ENCODE measurements around the gene PPIL1.

Gene PPIL1

GRCh38 chr6:36885461-36886401 lies 11.1 kb upstream of the PPIL1 start, which contains the start of gene C6orf89 (continued):
- TF ChIP-seq, protein P1, sequence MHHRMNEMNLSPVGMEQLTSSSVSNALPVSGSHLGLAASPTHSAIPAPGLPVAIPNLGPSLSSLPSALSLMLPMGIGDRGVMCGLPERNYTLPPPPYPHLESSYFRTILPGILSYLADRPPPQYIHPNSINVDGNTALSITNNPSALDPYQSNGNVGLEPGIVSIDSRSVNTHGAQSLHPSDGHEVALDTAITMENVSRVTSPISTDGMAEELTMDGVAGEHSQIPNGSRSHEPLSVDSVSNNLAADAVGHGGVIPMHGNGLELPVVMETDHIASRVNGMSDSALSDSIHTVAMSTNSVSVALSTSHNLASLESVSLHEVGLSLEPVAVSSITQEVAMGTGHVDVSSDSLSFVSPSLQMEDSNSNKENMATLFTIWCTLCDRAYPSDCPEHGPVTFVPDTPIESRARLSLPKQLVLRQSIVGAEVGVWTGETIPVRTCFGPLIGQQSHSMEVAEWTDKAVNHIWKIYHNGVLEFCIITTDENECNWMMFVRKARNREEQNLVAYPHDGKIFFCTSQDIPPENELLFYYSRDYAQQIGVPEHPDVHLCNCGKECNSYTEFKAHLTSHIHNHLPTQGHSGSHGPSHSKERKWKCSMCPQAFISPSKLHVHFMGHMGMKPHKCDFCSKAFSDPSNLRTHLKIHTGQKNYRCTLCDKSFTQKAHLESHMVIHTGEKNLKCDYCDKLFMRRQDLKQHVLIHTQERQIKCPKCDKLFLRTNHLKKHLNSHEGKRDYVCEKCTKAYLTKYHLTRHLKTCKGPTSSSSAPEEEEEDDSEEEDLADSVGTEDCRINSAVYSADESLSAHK (tag by site-specific recombination; IDR thresholded peaks at IDR 0.05) = peak; percentile 60; the same call in 1 of the 2 replicates
- TF ChIP-seq ZBTB17 (tag by site-specific recombination; IDR thresholded peaks at IDR 0.05) (peak; percentile 90), ZIC2 (tag by site-specific recombination; IDR thresholded peaks at IDR 0.05) (peak; percentile 62), ZNF660 (tag by site-specific recombination; IDR thresholded peaks at IDR 0.05) (peak; percentile 70; the same call in 1 of the 2 replicates), SP3 (tag by site-specific recombination; IDR thresholded peaks at IDR 0.05) (peak; percentile 90), ZNF37A (tag by site-specific recombination; IDR thresholded peaks at IDR 0.05) (no peak), ZNF629 (tag by site-specific recombination; IDR thresholded peaks at IDR 0.05) (peak; percentile 88), ZNF585B (tag by site-specific recombination; IDR thresholded peaks at IDR 0.05) (no peak), GLIS2 (tag by site-specific recombination; IDR thresholded peaks at IDR 0.05) (peak; percentile 96), ZBTB21 (tag by site-specific recombination; IDR thresholded peaks at IDR 0.05) (peak; percentile 74; the same call in 1 of the 2 replicates), KLF9 (tag by site-specific recombination; IDR thresholded peaks at IDR 0.05; ENCODE audit: low read depth) (peak; percentile 81), ZNF677 (tag by site-specific recombination; IDR thresholded peaks at IDR 0.05) (no peak), ZBTB1 (tag by site-specific recombination; IDR thresholded peaks at IDR 0.05) (no peak), ZNF146 (tag by site-specific recombination; IDR thresholded peaks at IDR 0.05) (no peak), ZNF530 (tag by site-specific recombination; IDR thresholded peaks at IDR 0.05; ENCODE audit: low read depth) (no peak), ZNF157 (tag by site-specific recombination; IDR thresholded peaks at IDR 0.05) (no peak), KLF1 (tag by site-specific recombination; IDR thresholded peaks at IDR 0.05) (peak; percentile 90), ZNF184 (tag by site-specific recombination; IDR thresholded peaks at IDR 0.05) (0 out of 2 replicates have a peak, but pooled peaks have one; percentile 6), SALL2 (tag by site-specific recombination; IDR thresholded peaks at IDR 0.05; ENCODE audit: borderline replicate concordance) (no peak), ZBTB8A (tag by site-specific recombination; IDR thresholded peaks at IDR 0.05) (peak; percentile 95), BCL11A (tag by site-specific recombination; IDR thresholded peaks at IDR 0.05; ENCODE audit: low read depth) (0 out of 2 replicates have a peak, but pooled peaks have one; percentile 39), ZNF777 (tag by site-specific recombination; IDR thresholded peaks at IDR 0.05; ENCODE audit: borderline replicate concordance) (no peak), YY1 (tag by site-specific recombination; IDR thresholded peaks at IDR 0.05) (no peak), MZF1 (tag by site-specific recombination; IDR thresholded peaks at IDR 0.05; ENCODE audit: borderline replicate concordance) (peak; percentile 68; the same call in 1 of the 2 replicates), ZSCAN30 (tag by site-specific recombination; IDR thresholded peaks at IDR 0.05) (peak; percentile 77), ZNF670 (tag by site-specific recombination; IDR thresholded peaks at IDR 0.05; ENCODE audit: low read depth) (no peak)
- TF ChIP-seq, protein P2, sequence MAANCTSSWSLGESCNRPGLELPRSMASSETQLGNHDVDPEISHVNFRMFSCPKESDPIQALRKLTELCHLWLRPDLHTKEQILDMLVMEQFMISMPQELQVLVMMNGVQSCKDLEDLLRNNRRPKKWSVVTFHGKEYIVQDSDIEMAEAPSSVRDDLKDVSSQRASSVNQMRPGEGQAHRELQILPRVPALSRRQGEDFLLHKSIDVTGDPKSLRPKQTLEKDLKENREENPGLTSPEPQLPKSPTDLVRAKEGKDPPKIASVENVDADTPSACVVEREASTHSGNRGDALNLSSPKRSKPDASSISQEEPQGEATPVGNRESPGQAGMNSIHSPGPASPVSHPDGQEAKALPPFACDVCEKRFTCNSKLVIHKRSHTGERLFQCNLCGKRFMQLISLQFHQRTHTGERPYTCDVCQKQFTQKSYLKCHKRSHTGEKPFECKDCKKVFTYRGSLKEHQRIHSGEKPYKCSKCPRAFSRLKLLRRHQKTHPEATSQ (tag by site-specific recombination; IDR thresholded peaks at IDR 0.05) = peak; percentile 66; the same call in 1 of the 2 replicates
- TF ChIP-seq, protein P3, sequence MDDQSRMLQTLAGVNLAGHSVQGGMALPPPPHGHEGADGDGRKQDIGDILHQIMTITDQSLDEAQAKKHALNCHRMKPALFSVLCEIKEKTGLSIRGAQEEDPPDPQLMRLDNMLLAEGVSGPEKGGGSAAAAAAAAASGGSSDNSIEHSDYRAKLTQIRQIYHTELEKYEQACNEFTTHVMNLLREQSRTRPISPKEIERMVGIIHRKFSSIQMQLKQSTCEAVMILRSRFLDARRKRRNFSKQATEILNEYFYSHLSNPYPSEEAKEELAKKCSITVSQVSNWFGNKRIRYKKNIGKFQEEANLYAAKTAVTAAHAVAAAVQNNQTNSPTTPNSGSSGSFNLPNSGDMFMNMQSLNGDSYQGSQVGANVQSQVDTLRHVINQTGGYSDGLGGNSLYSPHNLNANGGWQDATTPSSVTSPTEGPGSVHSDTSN (CRISPR knock-in tag; IDR thresholded peaks at IDR 0.05) = 0 out of 2 replicates have a peak, but pooled peaks have one; percentile 55
- TF ChIP-seq, protein P4, sequence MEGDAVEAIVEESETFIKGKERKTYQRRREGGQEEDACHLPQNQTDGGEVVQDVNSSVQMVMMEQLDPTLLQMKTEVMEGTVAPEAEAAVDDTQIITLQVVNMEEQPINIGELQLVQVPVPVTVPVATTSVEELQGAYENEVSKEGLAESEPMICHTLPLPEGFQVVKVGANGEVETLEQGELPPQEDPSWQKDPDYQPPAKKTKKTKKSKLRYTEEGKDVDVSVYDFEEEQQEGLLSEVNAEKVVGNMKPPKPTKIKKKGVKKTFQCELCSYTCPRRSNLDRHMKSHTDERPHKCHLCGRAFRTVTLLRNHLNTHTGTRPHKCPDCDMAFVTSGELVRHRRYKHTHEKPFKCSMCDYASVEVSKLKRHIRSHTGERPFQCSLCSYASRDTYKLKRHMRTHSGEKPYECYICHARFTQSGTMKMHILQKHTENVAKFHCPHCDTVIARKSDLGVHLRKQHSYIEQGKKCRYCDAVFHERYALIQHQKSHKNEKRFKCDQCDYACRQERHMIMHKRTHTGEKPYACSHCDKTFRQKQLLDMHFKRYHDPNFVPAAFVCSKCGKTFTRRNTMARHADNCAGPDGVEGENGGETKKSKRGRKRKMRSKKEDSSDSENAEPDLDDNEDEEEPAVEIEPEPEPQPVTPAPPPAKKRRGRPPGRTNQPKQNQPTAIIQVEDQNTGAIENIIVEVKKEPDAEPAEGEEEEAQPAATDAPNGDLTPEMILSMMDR (tag by site-specific recombination; IDR thresholded peaks at IDR 0.05) = peak; percentile 92
- TF ChIP-seq, protein P5, sequence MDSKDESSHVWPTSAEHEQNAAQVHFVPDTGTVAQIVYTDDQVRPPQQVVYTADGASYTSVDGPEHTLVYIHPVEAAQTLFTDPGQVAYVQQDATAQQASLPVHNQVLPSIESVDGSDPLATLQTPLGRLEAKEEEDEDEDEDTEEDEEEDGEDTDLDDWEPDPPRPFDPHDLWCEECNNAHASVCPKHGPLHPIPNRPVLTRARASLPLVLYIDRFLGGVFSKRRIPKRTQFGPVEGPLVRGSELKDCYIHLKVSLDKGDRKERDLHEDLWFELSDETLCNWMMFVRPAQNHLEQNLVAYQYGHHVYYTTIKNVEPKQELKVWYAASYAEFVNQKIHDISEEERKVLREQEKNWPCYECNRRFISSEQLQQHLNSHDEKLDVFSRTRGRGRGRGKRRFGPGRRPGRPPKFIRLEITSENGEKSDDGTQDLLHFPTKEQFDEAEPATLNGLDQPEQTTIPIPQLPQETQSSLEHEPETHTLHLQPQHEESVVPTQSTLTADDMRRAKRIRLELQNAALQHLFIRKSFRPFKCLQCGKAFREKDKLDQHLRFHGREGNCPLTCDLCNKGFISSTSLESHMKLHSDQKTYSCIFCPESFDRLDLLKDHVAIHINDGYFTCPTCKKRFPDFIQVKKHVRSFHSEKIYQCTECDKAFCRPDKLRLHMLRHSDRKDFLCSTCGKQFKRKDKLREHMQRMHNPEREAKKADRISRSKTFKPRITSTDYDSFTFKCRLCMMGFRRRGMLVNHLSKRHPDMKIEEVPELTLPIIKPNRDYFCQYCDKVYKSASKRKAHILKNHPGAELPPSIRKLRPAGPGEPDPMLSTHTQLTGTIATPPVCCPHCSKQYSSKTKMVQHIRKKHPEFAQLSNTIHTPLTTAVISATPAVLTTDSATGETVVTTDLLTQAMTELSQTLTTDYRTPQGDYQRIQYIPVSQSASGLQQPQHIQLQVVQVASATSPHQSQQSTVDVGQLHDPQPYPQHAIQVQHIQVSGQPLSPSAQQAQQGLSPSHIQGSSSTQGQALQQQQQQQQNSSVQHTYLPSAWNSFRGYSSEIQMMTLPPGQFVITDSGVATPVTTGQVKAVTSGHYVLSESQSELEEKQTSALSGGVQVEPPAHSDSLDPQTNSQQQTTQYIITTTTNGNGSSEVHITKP (tag by site-specific recombination; IDR thresholded peaks at IDR 0.05) = peak; percentile 66

All from HEK293 (cell line).